ENCODE measurements around the gene RNF144A. TPM values are rescaled to one million over a fixed set of nuclear protein-coding genes. Genes with fewer than 3 reads are reported as not detected.
A peak's percentile ranks its signal among the peaks of the same experiment; 100 is the strongest.

RNF144A gene
- total RNA-seq, 6 donors from 2014 or later, result 9.9 to 20.7 (median 13.4) TPM

GRCh38 chr2:7070483-7070882 is 153.3 kb downstream of the RNF144A start:
- ATAC-seq (ENCODE audit: low FRiP score in 2 of 2) (no peak), DNase-seq (no peak)
- Histone ChIP-seq H3K36me3 (no peaks in the 10 kb centered on the region), H3K4me3 (no peak overlapping the region), H3K27me3 (no peaks in the 10 kb centered on the region), H3K4me1 (no peaks in the 10 kb centered on the region), H3K9me3 (no peaks in the 10 kb centered on the region), H3K27ac (no peak overlapping the region)
- no peak for TF ChIP-seq CTCF (IDR thresholded peaks at IDR 0.05)
- TF ChIP-seq EP300 (IDR thresholded peaks at IDR 0.05), result no peak
- no peak for TF ChIP-seq POLR2A (IDR thresholded peaks at IDR 0.05)
- no peak for TF ChIP-seq POLR2AphosphoS5 (IDR thresholded peaks at IDR 0.05)
- WGBS, 2 donors, result 73 to 96% methylated on average over 5 of the region's 5 CpGs

- no peaks in the 10 kb centered on the region for H3K36me3 ChIP-seq
- no peaks in the 10 kb centered on the region for H3K9me3 ChIP-seq
- no peak overlapping the region for H3K4me3 ChIP-seq
- no peak for DNase-seq
- TF ChIP-seq EP300 (IDR thresholded peaks at IDR 0.05), result no peak
- no peak for TF ChIP-seq POLR2A (IDR thresholded peaks at IDR 0.05)
- TF ChIP-seq POLR2AphosphoS5 (IDR thresholded peaks at IDR 0.05), result no peak
- no peak for TF ChIP-seq CTCF (IDR thresholded peaks at IDR 0.05)
- WGBS, 2 donors, result 80 to 94% methylated on average over 6 of the region's 6 CpGs
- H3K4me1 ChIP-seq, result no peaks in the 10 kb centered on the region
- peak overlapping the region in 1 of 4 donors; percentile 66 for H3K27ac ChIP-seq
- ATAC-seq (ENCODE audit: low FRiP score in 2 of 2), result no peak
- H3K27me3 ChIP-seq, result no peaks in the 10 kb centered on the region
Measured at GRCh38 chr2:7071154-7071553, 153.9 kb downstream of the RNF144A start.

- Histone ChIP-seq H3K4me1 (no peaks in the 10 kb centered on the region), H3K27me3 (no peaks in the 10 kb centered on the region), H3K4me3 (no peak overlapping the region), H3K36me3 (no peaks in the 10 kb centered on the region), H3K9me3 (no peaks in the 10 kb centered on the region), H3K27ac (peak overlapping the region in 2 of 4 donors; percentile 31 to 66)
- TF ChIP-seq EP300 (IDR thresholded peaks at IDR 0.05) (no peak), POLR2A (IDR thresholded peaks at IDR 0.05) (no peak), CTCF (IDR thresholded peaks at IDR 0.05) (no peak), POLR2AphosphoS5 (IDR thresholded peaks at IDR 0.05) (no peak)
- DNase-seq, result peak in 1 of 2 donors; percentile 71
- ATAC-seq (ENCODE audit: low FRiP score in 2 of 2), result peak; percentile 66 to 76
- 73 to 86% methylated on average over 3 of the region's 3 CpGs for WGBS, 2 donors
Measured at GRCh38 chr2:7071916-7072556, 154.8 kb downstream of the RNF144A start.

GRCh38 chr2:7073901-7074300 is 156.7 kb downstream of the RNF144A start:
- Histone ChIP-seq H3K4me3 (no peak overlapping the region), H3K36me3 (no peaks in the 10 kb centered on the region), H3K27me3 (no peaks in the 10 kb centered on the region), H3K4me1 (no peaks in the 10 kb centered on the region), H3K27ac (no peak overlapping the region), H3K9me3 (no peaks in the 10 kb centered on the region)
- ATAC-seq (ENCODE audit: low FRiP score in 2 of 2) (no peak), DNase-seq (no peak)
- 69 to 79% methylated on average over 3 of the region's 3 CpGs for WGBS, 2 donors
- TF ChIP-seq POLR2AphosphoS5 (IDR thresholded peaks at IDR 0.05) (no peak), EP300 (IDR thresholded peaks at IDR 0.05) (no peak)

GRCh38 chr2:7075834-7076233 is 158.6 kb downstream of the RNF144A start:
- ATAC-seq (ENCODE audit: low FRiP score in 2 of 2), result no peak
- Histone ChIP-seq H3K4me1 (no peaks in the 10 kb centered on the region), H3K27ac (no peak overlapping the region), H3K27me3 (no peaks in the 10 kb centered on the region), H3K9me3 (no peaks in the 10 kb centered on the region), H3K36me3 (no peaks in the 10 kb centered on the region), H3K4me3 (no peak overlapping the region)
- TF ChIP-seq EP300 (IDR thresholded peaks at IDR 0.05) (no peak), POLR2A (IDR thresholded peaks at IDR 0.05) (no peak), CTCF (IDR thresholded peaks at IDR 0.05) (no peak), POLR2AphosphoS5 (IDR thresholded peaks at IDR 0.05) (no peak)
- 94 to 100% methylated on average over 1 of the region's 1 CpG for WGBS, 2 donors
- no peak for DNase-seq
